H1 (cell line): Measurements from ENCODE around the gene N4BP3. TPM values are rescaled to one million over a fixed set of nuclear protein-coding genes. Genes with fewer than 3 reads are reported as not detected.

Experiments used
- CTCF ChIA-PET: fragments of 300-600 bp; sonication (Branson Sonifier 250); formaldehyde crosslinking; loops from one replicate; lab custom pipeline; 2021; ENCODE audit not compliant: partially characterized antibody; lab: Charles Lee
- POLR2A ChIA-PET: fragments of 300-600 bp; sonication (Branson Sonifier 250); formaldehyde crosslinking; loops from one replicate; lab custom pipeline; 2021; ENCODE audit warnings: inconsistent platforms; ENCODE audit not compliant: partially characterized antibody; lab: Charles Lee
- DNase-seq, 2 experiments: peaks; one replicate each; pipeline versions ENCODE4 v3.0.0 to v3.0.0-alpha.2; 2010 to 2022; ENCODE audit warnings: low spot score in 2 of 2, low read depth in 1 of 2, mixed read lengths in 1 of 2
- FAIRE-seq: peaks from 2 replicates; lab custom pipeline; 2011; peaks lifted over from hg19 to GRCh38; lab: Jason Lieb, UNC
- H2AFZ ChIP-seq: 2 replicates; pipeline ENCODE4 v1.8.1; 2012; ENCODE audit warnings: low read length, inconsistent platforms
- H2AK5ac ChIP-seq: 2 replicates; pipeline ENCODE4 v1.6.1; 2013; ENCODE audit warnings: low read depth, low read length
- H2BK120ac ChIP-seq: replicated peaks from 2 replicates; pipeline ENCODE3; 2013; ENCODE audit warnings: low read depth, low read length, inconsistent platforms
- H2BK12ac ChIP-seq: 2 replicates; pipeline ENCODE4 v1.6.1; 2013; ENCODE audit warnings: low read depth, low read length
- H2BK15ac ChIP-seq: 2 replicates; pipeline ENCODE4 v1.6.1; 2013; ENCODE audit warnings: low read length
- H2BK20ac ChIP-seq: 2 replicates; pipeline ENCODE4 v1.6.1; 2013; ENCODE audit warnings: low read length
- H2BK5ac ChIP-seq: 2 replicates; pipeline ENCODE4 v1.6.1; 2013; ENCODE audit warnings: low read depth, low read length
- H3K14ac ChIP-seq: 2 replicates; pipeline ENCODE4 v1.6.1; 2013; ENCODE audit warnings: inconsistent platforms; ENCODE audit not compliant: insufficient read length
- H3K18ac ChIP-seq: 2 replicates; pipeline ENCODE4 v1.6.1; 2013; ENCODE audit warnings: low read length; ENCODE audit errors: extremely low read depth
- H3K23ac ChIP-seq: 2 replicates; pipeline ENCODE4 v1.6.1; 2013; ENCODE audit warnings: inconsistent platforms; ENCODE audit not compliant: insufficient read length
- H3K23me2 ChIP-seq: 2 replicates; pipeline ENCODE4 v1.6.1; 2013; ENCODE audit warnings: low read depth, low read length
- H3K27ac ChIP-seq: 2 replicates; pipeline ENCODE4 v1.6.1; 2011; ENCODE audit warnings: low read depth, low read length, inconsistent platforms
- H3K27me3 ChIP-seq, 4 experiments: replicated peaks in 1 of 4; 1 replicate in 1 of 4; 2 replicates in 3 of 4; pipeline versions ENCODE4 v1.6.1 to v1.8.1; 2011 to 2013; ENCODE audit warnings: low read length in 3 of 4, mild to moderate bottlenecking in 3 of 4, inconsistent platforms in 2 of 4, mixed read lengths in 2 of 4, moderate library complexity in 1 of 4; ENCODE audit not compliant: control insufficient read depth in 3 of 4, insufficient read depth in 3 of 4; ENCODE audit errors: extremely low read depth in 1 of 4
- H3K36me3 ChIP-seq, 4 experiments: 2 replicates each; pipeline versions ENCODE4 v1.6.1 to v1.8.1; 2011 to 2013; ENCODE audit warnings: mild to moderate bottlenecking in 4 of 4, low read length in 3 of 4, moderate library complexity in 2 of 4, control low read depth in 1 of 4, inconsistent platforms in 1 of 4; ENCODE audit not compliant: insufficient read depth in 4 of 4, control insufficient read depth in 2 of 4
- H3K4ac ChIP-seq: replicated peaks from 2 replicates; pipeline ENCODE3; 2013; ENCODE audit warnings: low read length, low read depth, mixed read lengths, inconsistent platforms; ENCODE audit not compliant: insufficient read length
- H3K4me1 ChIP-seq, 4 experiments: replicated peaks in 1 of 4; 1 replicate in 1 of 4; 2 replicates in 3 of 4; pipeline versions ENCODE4 v1.6.1 to v1.8.1; 2011 to 2013; ENCODE audit warnings: low read length in 3 of 4, inconsistent platforms in 2 of 4, mixed read lengths in 1 of 4; ENCODE audit not compliant: insufficient read depth in 4 of 4, control insufficient read depth in 3 of 4
- H3K4me2 ChIP-seq, 2 experiments: 2 replicates each; pipeline versions ENCODE4 v1.6.1 to v1.8.1; 2011 to 2013; ENCODE audit warnings: low read depth in 2 of 2, low read length in 2 of 2, control low read depth in 1 of 2, inconsistent platforms in 1 of 2, mild to moderate bottlenecking in 1 of 2; ENCODE audit not compliant: insufficient read depth in 1 of 2
- H3K4me3 ChIP-seq, 4 experiments: fragments of 200-600, 300-600 bp in 1 of 4; sonication (generic), shearing (Covaris generic), sonication (Bioruptor Twin) in 1 of 4; 2 replicates each; pipeline versions ENCODE4 v1.5.1 to v1.8.1; 2011 to 2016; ENCODE audit warnings: low read length in 4 of 4, low read depth in 3 of 4, control low read depth in 2 of 4, inconsistent platforms in 2 of 4, mild to moderate bottlenecking in 2 of 4, mixed read lengths in 1 of 4, moderate library complexity in 1 of 4; ENCODE audit not compliant: insufficient read depth in 2 of 4; ENCODE audit errors: extremely low read depth in 1 of 4
- H3K56ac ChIP-seq: replicated peaks from 2 replicates; pipeline ENCODE3; 2013; ENCODE audit warnings: low read depth, mild to moderate bottlenecking, mixed read lengths, low read length, inconsistent platforms; ENCODE audit not compliant: insufficient read length
- H3K79me1 ChIP-seq: 2 replicates; pipeline ENCODE4 v1.6.1; 2013; ENCODE audit warnings: low read depth, low read length, control low read depth
- H3K79me2 ChIP-seq, 2 experiments: 2 replicates each; pipeline versions ENCODE4 v1.6.1 to v1.8.1; 2012 to 2013; ENCODE audit warnings: low read length in 2 of 2, mild to moderate bottlenecking in 2 of 2, inconsistent platforms in 1 of 2; ENCODE audit not compliant: insufficient read depth in 2 of 2, control insufficient read depth in 1 of 2
- H3K9ac ChIP-seq, 4 experiments: replicated peaks in 1 of 4; 1 replicate in 1 of 4; 2 replicates in 3 of 4; pipeline versions ENCODE4 v1.6.1 to v1.8.1; 2011 to 2013; ENCODE audit warnings: low read depth in 3 of 4, low read length in 3 of 4, control low read depth in 2 of 4, mild to moderate bottlenecking in 2 of 4, moderate library complexity in 2 of 4, inconsistent platforms in 1 of 4; ENCODE audit errors: extremely low read depth in 1 of 4
- H3K9me3 ChIP-seq, 2 experiments: 2 replicates each; pipeline versions ENCODE4 v1.6.1 to v1.8.1; 2012 to 2013; ENCODE audit warnings: mild to moderate bottlenecking in 2 of 2, moderate library complexity in 2 of 2, control low read depth in 1 of 2, inconsistent platforms in 1 of 2, low read depth in 1 of 2, low read length in 1 of 2, mixed read lengths in 1 of 2; ENCODE audit not compliant: insufficient read depth in 2 of 2
- H4K20me1 ChIP-seq, 2 experiments: replicated peaks in 1 of 2; 2 replicates each; pipeline versions ENCODE3 to v1.8.1; 2011 to 2013; ENCODE audit warnings: inconsistent platforms in 2 of 2, low read length in 2 of 2, mild to moderate bottlenecking in 1 of 2; ENCODE audit not compliant: insufficient read depth in 2 of 2, control insufficient read depth in 1 of 2
- H4K5ac ChIP-seq: 2 replicates; pipeline ENCODE4 v1.6.1; 2013; ENCODE audit warnings: low read length, low read depth, mixed read lengths, inconsistent platforms; ENCODE audit not compliant: insufficient read length
- H4K8ac ChIP-seq: 2 replicates; pipeline ENCODE4 v1.8.0; 2013; ENCODE audit warnings: mild to moderate bottlenecking, moderate library complexity, low read length, inconsistent platforms; ENCODE audit not compliant: insufficient read depth; ENCODE audit errors: extremely low read depth
- H4K91ac ChIP-seq: replicated peaks from 2 replicates; pipeline ENCODE3; 2013; ENCODE audit warnings: low read length, mixed read lengths, inconsistent platforms; ENCODE audit not compliant: insufficient read length
- CREB1 ChIP-seq: IDR thresholded peaks from 2 replicates; pipeline ENCODE4 v1.6.1; 2012; ENCODE audit warnings: inconsistent platforms
- KDM4A ChIP-seq: IDR thresholded peaks from one replicate; pipeline ENCODE4 v1.7.1; 2012; ENCODE audit warnings: low read depth, mild to moderate bottlenecking, moderate library complexity, low read length, inconsistent platforms; ENCODE audit not compliant: severe bottlenecking
- TAF1 ChIP-seq: IDR thresholded peaks from 2 replicates; pipeline ENCODE4 v1.6.1; 2011; ENCODE audit warnings: mild to moderate bottlenecking, low read depth, low read length
- TAF7 ChIP-seq: optimal IDR thresholded peaks from 2 replicates; pipeline ENCODE3; 2011; ENCODE audit warnings: low read depth, mild to moderate bottlenecking, inconsistent platforms, low read length, moderate library complexity, borderline replicate concordance
- WGBS, 2 experiments: shearing (Covaris generic) in 1 of 2; methylation state at CpG; one replicate each; pipeline versions ENCODE4 v1.1.6 to v1.1.7; 2013 to 2015; ENCODE audit warnings: low lambda C conversion rate in 2 of 2, mixed read lengths in 2 of 2, inconsistent platforms in 1 of 2, low coverage in 1 of 2, missing lambda C conversion rate in 1 of 2; ENCODE audit not compliant: insufficient replicate concordance in 2 of 2, insufficient coverage in 1 of 2, insufficient read length in 1 of 2; ENCODE audit errors: extremely low coverage in 1 of 2, missing lambda C conversion rate in 1 of 2; 5-methylcytosine and 5-hydroxymethylcytosine counted together
- polyA plus RNA-seq, 7 experiments: library from polyadenylated mRNA; depleted of rRNA in 3 of 7; stranded (reverse) in 5 of 7; unstranded in 2 of 7; fragments of >200 nt in 5 of 7; fragments of 200-250 nt in 2 of 7; gene quantifications; 1 replicate in 5 of 7; 2 replicates in 1 of 7; 4 replicates in 1 of 7; pipeline versions ENCODE4 v1.2.1 to v1.2.3, GENCODE V29; 2011 to 2013; ENCODE audit warnings: missing spikeins in 2 of 7, mixed read lengths in 2 of 7
- total RNA-seq: library from RNA; stranded (reverse); fragmentation: NEBNext Ultra II Directional; extraction: Animal tissue kit (Norgen Biotek cat#: 25700); gene quantifications from 2 replicates; pipeline ENCODE4 v1.2.1, GENCODE V29; 2021

The N4BP3 gene
- total and polyA plus RNA-seq, 2 of the 8 experiments (the other 6 are each of a cell fraction or from before 2014, with no cell fraction given): 13.1 to 39.2 TPM

DNA sequence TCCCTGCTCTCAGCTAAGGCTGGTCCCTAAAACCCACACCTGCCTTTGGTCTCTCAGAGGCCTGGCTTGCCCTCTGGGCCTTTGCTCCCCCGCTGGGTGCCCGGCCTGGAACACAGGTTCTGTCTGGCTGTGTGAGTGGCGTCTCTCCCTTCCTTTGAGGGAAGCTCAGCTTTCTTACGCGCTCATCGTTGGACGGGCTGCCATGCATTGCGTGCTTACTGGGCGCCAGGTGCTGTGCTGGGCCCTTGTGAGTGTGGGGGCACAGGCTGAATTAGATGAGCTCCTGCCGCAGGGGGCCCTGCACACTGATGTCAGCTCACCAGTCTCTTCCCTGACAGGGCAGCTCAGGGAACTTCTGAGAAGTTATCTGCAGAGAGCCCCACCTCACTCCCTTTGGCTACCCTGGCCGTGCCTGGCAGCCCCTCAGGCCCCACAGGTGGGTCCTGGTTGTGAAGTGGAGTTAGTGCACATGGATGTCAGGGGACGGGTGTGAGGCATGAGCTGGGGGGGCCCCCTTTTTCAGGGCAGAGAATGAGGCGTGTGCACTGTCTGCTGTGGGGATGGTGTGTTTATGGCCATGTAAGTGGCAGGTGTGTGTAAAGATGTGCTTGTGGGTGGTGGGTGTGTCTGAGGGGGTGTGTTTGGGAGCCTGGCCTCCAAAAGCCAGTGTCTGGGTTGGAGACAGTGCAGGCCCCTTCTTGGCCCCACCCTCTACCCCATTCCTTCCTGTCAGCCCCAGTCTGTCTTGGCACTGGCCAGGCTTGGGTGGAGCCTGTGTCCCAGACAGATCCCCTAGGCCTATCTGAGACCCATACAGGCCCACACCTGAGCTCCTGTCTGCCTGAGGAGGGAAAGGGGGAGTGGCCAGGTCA lies 10.0 kb downstream of the N4BP3 start:
- Histone ChIP-seq H3K9ac (no peak overlapping the region), H4K20me1 (peaks cover 7% of the 10 kb centered on the region in 2 experiments), H3K79me1 (peaks cover 9% of the 10 kb centered on the region), H2AK5ac (peak overlapping the region; percentile 40; the same call in 1 of the 2 replicates), H2AFZ (no peak overlapping the region), H3K9me3 (no peaks in the 10 kb centered on the region), H3K4me2 (no peak overlapping the region), H3K27ac (no peak overlapping the region), H3K79me2 (peaks cover 0 to 31% of the 10 kb centered on the region in 2 experiments; a peak in 2 of 4 replicates), H3K4ac (no peak overlapping the region), H3K18ac (peak overlapping the region; percentile 87; the same call in 1 of the 2 replicates), H3K23ac (no peak overlapping the region), H4K5ac (no peak overlapping the region), H4K91ac (peak overlapping the region; percentile 77), H3K4me1 (peaks cover 12 to 51% (median 27%) of the 10 kb centered on the region in 4 experiments), H3K14ac (no peak overlapping the region)
- no peak for FAIRE-seq
- DNase-seq: no peak
- TF ChIP-seq KDM4A (no peak), TAF7 (peak; percentile 27), TAF1 (no peak), CREB1 (no peak)
- TF ChIP-seq, all 59 proteins: peak for 1
- CTCF ChIA-PET: interaction anchor here (0.7 to 12.9 kb wide), 11 partner anchors 9 to 140 kb away, joined by 3 to 189 read pairs (median 4); partner anchors contain the start of genes NHP2 and RMND5B
- H2BK15ac ChIP-seq: peak overlapping the region; percentile 72; the same call in 1 of the 2 replicates
- H3K56ac ChIP-seq: no peak overlapping the region
- H2BK120ac ChIP-seq: no peak overlapping the region
- H3K36me3 ChIP-seq: peaks cover 9 to 29% (median 20%) of the 10 kb centered on the region in 4 experiments; a peak in 7 of 8 replicates
- no peak overlapping the region for H4K8ac ChIP-seq
- peak overlapping the region; percentile 96 for H2BK5ac ChIP-seq
- H3K23me2 ChIP-seq: no peaks in the 10 kb centered on the region
- POLR2A ChIA-PET: interaction anchor here (0.7 to 40.7 kb wide), 11 partner anchors 7 to 81 kb away, joined by 3 to 1250 read pairs (median 7); partner anchors contain the start of genes HNRNPAB, N4BP3, NHP2 and RMND5B
- H2BK12ac ChIP-seq: 0 out of 2 replicates have a peak overlapping the region, but pooled peaks have one; percentile 75
- no peaks in the 10 kb centered on the region for H3K27me3 ChIP-seq
- no peak overlapping the region for H3K4me3 ChIP-seq
- no peak overlapping the region for H2BK20ac ChIP-seq
- WGBS, 2 experiments: 80% methylated on average over 12 of the region's 13 CpGs; no CpG with 5 or more reads in 1 of the 2 experiments
